ENCODE measurements around the gene DEPP1. TPM values are rescaled to one million over a fixed set of nuclear protein-coding genes. Genes with fewer than 3 reads are reported as not detected.

Gene DEPP1
- total and polyA plus RNA-seq, 2 donors (not counting 3 experiments of a cell fraction or from before 2014, with no cell fraction given) = 364 to 951 TPM

GRCh38 chr10:44932517-44933450 is 45.8 kb downstream of the DEPP1 start:
- no peaks in the 10 kb centered on the region for H3K9me3 ChIP-seq (replicated peaks; ENCODE audit: control insufficient read depth, insufficient read depth, low read length)
- CTCF ChIA-PET = interaction anchor here (0.7 to 4.8 kb wide), 25 partner anchors 9 to 425 kb away, joined by 3 to 62 read pairs (median 6); partner anchors contain the start of genes DEPP1, RASSF4 and ZNF22
- no peak overlapping the region for H3K27ac ChIP-seq (ENCODE audit: insufficient read depth, low read depth, low read length)
- FAIRE-seq = peak; percentile 81
- H3K27me3 ChIP-seq (ENCODE audit: control insufficient read depth in 2 of 2, insufficient read depth in 2 of 2, low read length in 2 of 2) = no peaks in the 10 kb centered on the region
- BruUV-seq (replicated peaks) = no TSS peak
- H4K20me1 ChIP-seq (replicated peaks; ENCODE audit: control insufficient read depth, extremely low read depth, insufficient read depth, low read length) = no peaks in the 10 kb centered on the region
- no peaks in the 10 kb centered on the region for H3K79me2 ChIP-seq (ENCODE audit: control insufficient read depth, insufficient read depth, low read length)
- H3K4me2 ChIP-seq (ENCODE audit: insufficient read depth, low read length) = no peak overlapping the region
- no peak overlapping the region for H3K4me3 ChIP-seq (replicated peaks in 1 of 3; ENCODE audit: insufficient read depth in 1 of 3, low read depth in 1 of 3, low read length in 3 of 3)
- H3K9ac ChIP-seq (replicated peaks; ENCODE audit: extremely low read depth, insufficient read depth, low read length) = no peak overlapping the region
- H3K36me3 ChIP-seq (ENCODE audit: control insufficient read depth in 2 of 2, extremely low read depth in 1 of 2, insufficient read depth in 2 of 2, low read length in 2 of 2) = no peaks in the 10 kb centered on the region
- intact Hi-C loops (cut with micrococcal nuclease) = loop anchor here (1.0 to 2.0 kb wide), 4 partner anchors 43 to 302 kb away; no protein-coding TSS in a partner anchor
- TF ChIP-seq CTCF (IDR thresholded peaks at IDR 0.05; ENCODE audit: extremely low read depth in 1 of 2, insufficient read depth in 1 of 2, low read depth in 1 of 2, low read length in 2 of 2) (peak; percentile 88 to 98), JUN (IDR thresholded peaks at IDR 0.05; ENCODE audit: borderline replicate concordance, insufficient read depth, insufficient read length, low read depth) (no peak), FOS (IDR thresholded peaks at IDR 0.05; ENCODE audit: borderline replicate concordance, insufficient read depth, low read length) (no peak)
- no peaks in the 10 kb centered on the region for H3K9me1 ChIP-seq (replicated peaks; ENCODE audit: control insufficient read depth, extremely low read depth, insufficient read depth, low read length)
- peak; percentile 76 for DNase-seq (ENCODE audit: low read depth, low spot score)
- H3K4me1 ChIP-seq (ENCODE audit: control insufficient read depth, extremely low read depth, insufficient read depth, low read length) = no peaks in the 10 kb centered on the region
- H2AFZ ChIP-seq (ENCODE audit: low read depth, low read length) = no peak overlapping the region
- POLR2A ChIA-PET = interaction anchor here (1.6 kb wide), 1 partner anchor 46 kb away, joined by 5 read pairs; the partner anchor contains the start of gene DEPP1
- dilution Hi-C loops (cut with MboI; ENCODE audit: extremely low pct_ligation_motif_present, low sequenced_read_pairs) = no loop called here
